Activated naive CD8-positive, alpha-beta T cell treated with anti-CD3 and anti-CD28 coated beads, Interleukin-2, amount 10 ng/mL, durations not matched to agents 7 days and 5 days (primary cell): ENCODE data around the gene SURF2. TPM values are rescaled to one million over a fixed set of nuclear protein-coding genes. Genes with fewer than 3 reads are reported as not detected.
"Not testable (repeated sequence)": the region's sequence is repeated elsewhere in the genome, so short reads cannot be mapped to it uniquely, and the experiment has no call there.

ENCODE experiments used
- ATAC-seq: fragments of 150-1000 bp; cut with Tn5 transposase; one replicate; pipeline ENCODE4 v1.10.0; 2021; ENCODE audit warnings: low read depth, moderate library complexity
- POLR2A ChIA-PET: fragments of 350-600 bp; sonication (Branson Sonifier 250); formaldehyde crosslinking; loops from one replicate; lab custom pipeline; 2021; ENCODE audit warnings: antibody characterized with exemption; lab: Charles Lee
- DNase-seq: peaks from one replicate; pipeline ENCODE4 v3.0.0; 2021
- H3K27ac Mint-ChIP-seq: one replicate; pipeline ENCODE4 v1.8.0; 2022; ENCODE audit warnings: mild to moderate bottlenecking, mixed read lengths
- H3K27me3 Mint-ChIP-seq: one replicate; pipeline ENCODE4 v1.8.0; 2022; ENCODE audit warnings: mild to moderate bottlenecking, moderate library complexity, mixed read lengths
- H3K36me3 Mint-ChIP-seq: one replicate; pipeline ENCODE4 v1.8.0; 2021; ENCODE audit warnings: mild to moderate bottlenecking, mixed read lengths
- H3K4me1 Mint-ChIP-seq: one replicate; pipeline ENCODE4 v1.8.0; 2021; ENCODE audit warnings: mixed read lengths
- H3K4me3 Mint-ChIP-seq: one replicate; pipeline ENCODE4 v1.8.0; 2022; ENCODE audit warnings: mild to moderate bottlenecking, moderate library complexity, mixed read lengths
- H3K9me3 Mint-ChIP-seq: one replicate; pipeline ENCODE4 v1.8.0; 2021; ENCODE audit warnings: mixed read lengths
- total RNA-seq, 2 experiments: library from RNA; stranded (reverse); gene quantifications; one replicate each; pipeline ENCODE4 v1.2.3, GENCODE V29; 2021

The SURF2 gene
- total RNA-seq, 2 experiments from 2014 or later, result 16.2 to 17.0 TPM

GRCh38 chr9:133367221-133367620 is 10.9 kb downstream of the SURF2 start:
- no peak for ATAC-seq
- H3K27me3 Mint-ChIP-seq, result no peaks in the 10 kb centered on the region
- peak overlapping the region; percentile 53 for H3K27ac Mint-ChIP-seq
- no peak for DNase-seq
- POLR2A ChIA-PET, result interaction anchor here (1.0 to 2.0 kb wide), 2 partner anchors 11 to 111 kb away, joined by 3 to 6 read pairs; partner anchors contain the start of genes SLC2A6, SURF1 and SURF2
- peaks cover 42% of the 10 kb centered on the region for H3K4me1 Mint-ChIP-seq
- H3K4me3 Mint-ChIP-seq, result no peak overlapping the region
- peaks cover 39% of the 10 kb centered on the region for H3K36me3 Mint-ChIP-seq
- no peaks in the 10 kb centered on the region for H3K9me3 Mint-ChIP-seq

DNA sequence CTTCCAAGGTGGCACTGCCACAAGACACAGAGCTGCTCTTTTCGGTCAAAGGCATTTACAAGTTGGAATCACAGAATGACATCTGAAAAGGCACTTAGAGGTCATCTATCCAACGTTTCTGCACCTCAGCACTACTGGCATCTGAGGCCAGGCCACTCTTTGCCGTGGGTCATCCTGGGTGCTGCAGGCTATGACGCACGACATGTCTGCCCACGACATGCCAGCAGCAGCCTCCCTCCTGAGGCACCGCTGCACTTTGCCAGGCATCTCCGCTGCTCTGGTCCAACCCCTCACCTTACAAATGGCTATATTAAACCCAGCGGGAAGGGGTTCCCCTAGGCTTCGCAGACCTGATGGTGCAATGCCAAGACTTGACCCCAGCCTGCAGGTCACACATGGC is 11.4 kb downstream of the SURF2 start:
- DNase-seq (no peak), ATAC-seq (no peak)
- Mint-ChIP-seq H3K4me1 (peaks cover 47% of the 10 kb centered on the region), H3K27ac (peak overlapping the region; percentile 93), H3K36me3 (peaks cover 43% of the 10 kb centered on the region), H3K27me3 (no peaks in the 10 kb centered on the region), H3K9me3 (no peaks in the 10 kb centered on the region), H3K4me3 (no peak overlapping the region)
- POLR2A ChIA-PET, result interaction anchor here (2.0 kb wide), 1 partner anchor 12 kb away, joined by 6 read pairs; the partner anchor contains the start of genes SURF1 and SURF2

GRCh38 chr9:133368249-133368881 is 12.0 kb downstream of the SURF2 start:
- Mint-ChIP-seq H3K4me3 (peak overlapping the region; percentile 57), H3K27me3 (no peaks in the 10 kb centered on the region), H3K4me1 (peaks cover 52% of the 10 kb centered on the region), H3K36me3 (peaks cover 43% of the 10 kb centered on the region), H3K9me3 (no peaks in the 10 kb centered on the region), H3K27ac (peak overlapping the region; percentile 93)
- no peak for ATAC-seq
- DNase-seq, result no peak
- POLR2A ChIA-PET, result no interaction called here

GRCh38 chr9:133369422-133369821 is 13.1 kb downstream of the SURF2 start:
- ATAC-seq (no peak), DNase-seq (no peak)
- no peaks in the 10 kb centered on the region for H3K9me3 Mint-ChIP-seq
- peaks cover 57% of the 10 kb centered on the region for H3K4me1 Mint-ChIP-seq
- peaks cover 39% of the 10 kb centered on the region for H3K36me3 Mint-ChIP-seq
- H3K4me3 Mint-ChIP-seq, result peak overlapping the region; percentile 82
- peak overlapping the region; percentile 93 for H3K27ac Mint-ChIP-seq
- POLR2A ChIA-PET, result interaction anchor here (6.7 to 7.1 kb wide), 2 partner anchors 13 to 20 kb away, joined by 147 to 162 read pairs; partner anchors contain the start of genes MED22, RPL7A, SURF1 and SURF2
- H3K27me3 Mint-ChIP-seq, result no peaks in the 10 kb centered on the region

- POLR2A ChIA-PET, result interaction anchor here (1.4 to 7.1 kb wide), 4 partner anchors 13 to 339 kb away, joined by 4 to 162 read pairs (median 76); partner anchors contain the start of genes GTF3C5, MED22, RPL7A and SURF1
- H3K27ac Mint-ChIP-seq, result peak overlapping the region; percentile 93
- no peaks in the 10 kb centered on the region for H3K27me3 Mint-ChIP-seq
- no peaks in the 10 kb centered on the region for H3K9me3 Mint-ChIP-seq
- no peak for ATAC-seq
- H3K36me3 Mint-ChIP-seq, result peaks cover 40% of the 10 kb centered on the region
- H3K4me1 Mint-ChIP-seq, result peaks cover 59% of the 10 kb centered on the region
- no peak for DNase-seq
- peak overlapping the region; percentile 82 for H3K4me3 Mint-ChIP-seq
Measured at GRCh38 chr9:133369933-133370332, 13.6 kb downstream of the SURF2 start.

DNA sequence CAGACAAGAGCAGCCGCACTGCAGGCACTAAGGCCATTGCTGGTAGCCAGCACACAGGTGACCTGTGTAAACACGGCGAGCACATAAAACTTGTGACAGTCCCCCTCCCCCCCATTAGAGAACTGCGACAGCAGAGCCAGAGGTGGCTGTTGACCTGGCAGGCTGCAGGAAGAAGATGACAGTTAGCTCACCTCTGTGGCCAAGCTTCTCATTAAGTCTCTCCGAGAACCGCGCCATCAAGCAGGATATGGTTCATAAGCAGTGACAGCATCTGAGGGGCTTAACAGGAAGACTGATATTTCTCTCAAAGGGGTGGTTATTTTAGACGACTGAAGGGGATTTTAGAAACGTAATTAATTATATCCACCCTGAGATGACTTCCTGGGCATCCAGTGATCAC is 14.3 kb downstream of the SURF2 start:
- peaks cover 55% of the 10 kb centered on the region for H3K4me1 Mint-ChIP-seq
- no peaks in the 10 kb centered on the region for H3K27me3 Mint-ChIP-seq
- H3K4me3 Mint-ChIP-seq, result peak overlapping the region; percentile 82
- DNase-seq (peak; percentile 56), ATAC-seq (peak; percentile 73)
- POLR2A ChIA-PET, result interaction anchor here (0.6 to 7.1 kb wide), 10 partner anchors 8 to 340 kb away, joined by 3 to 162 read pairs (median 6); partner anchors contain the start of genes CACFD1, GTF3C5, MED22 and REXO4
- H3K36me3 Mint-ChIP-seq, result peaks cover 42% of the 10 kb centered on the region
- H3K27ac Mint-ChIP-seq, result peak overlapping the region; percentile 93
- H3K9me3 Mint-ChIP-seq, result no peaks in the 10 kb centered on the region

DNA sequence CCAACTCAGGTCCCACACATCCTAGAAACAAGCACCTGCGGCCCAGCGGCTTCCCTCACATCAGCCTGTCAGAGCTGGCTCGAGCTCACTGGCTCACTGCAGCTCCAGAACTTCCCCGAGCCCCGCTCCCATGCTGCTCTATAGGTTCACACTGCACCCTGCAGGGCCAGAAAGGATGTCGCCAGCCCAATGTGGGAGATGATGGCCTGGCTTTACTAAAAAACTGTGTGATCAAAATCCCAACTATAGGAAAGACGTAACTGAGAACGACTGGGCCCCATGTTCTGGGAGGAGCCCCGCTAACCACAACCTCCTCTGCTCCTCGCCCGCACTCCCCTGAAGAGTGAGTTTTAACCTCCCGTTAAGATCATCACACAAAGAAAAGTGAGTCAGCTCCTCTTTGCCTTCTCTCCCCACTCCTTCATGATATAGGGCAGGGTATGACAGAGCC is 14.9 kb downstream of the SURF2 start:
- ATAC-seq, result peak; percentile 43
- Mint-ChIP-seq H3K4me1 (peaks cover 55% of the 10 kb centered on the region), H3K4me3 (peak overlapping the region; percentile 82), H3K27me3 (no peaks in the 10 kb centered on the region), H3K9me3 (no peaks in the 10 kb centered on the region), H3K36me3 (peaks cover 36% of the 10 kb centered on the region), H3K27ac (peak overlapping the region; percentile 93)
- POLR2A ChIA-PET, result interaction anchor here (0.6 to 7.1 kb wide), 10 partner anchors 9 to 341 kb away, joined by 3 to 162 read pairs (median 6); partner anchors contain the start of genes CACFD1, GTF3C5, MED22 and REXO4
- peak; percentile 70 for DNase-seq

- peaks cover 36% of the 10 kb centered on the region for H3K36me3 Mint-ChIP-seq
- POLR2A ChIA-PET, result interaction anchor here (0.6 to 7.1 kb wide), 3 partner anchors 15 to 36 kb away, joined by 3 to 162 read pairs (median 147); partner anchors contain the start of genes MED22, RPL7A, SURF1 and SURF2
- H3K4me3 Mint-ChIP-seq, result peak overlapping the region; percentile 82
- H3K9me3 Mint-ChIP-seq, result no peaks in the 10 kb centered on the region
- H3K4me1 Mint-ChIP-seq, result peaks cover 57% of the 10 kb centered on the region
- DNase-seq (no peak), ATAC-seq (no peak)
- peak overlapping the region; percentile 93 for H3K27ac Mint-ChIP-seq
- no peaks in the 10 kb centered on the region for H3K27me3 Mint-ChIP-seq
Measured at GRCh38 chr9:133372144-133372543, 15.8 kb downstream of the SURF2 start.

DNA sequence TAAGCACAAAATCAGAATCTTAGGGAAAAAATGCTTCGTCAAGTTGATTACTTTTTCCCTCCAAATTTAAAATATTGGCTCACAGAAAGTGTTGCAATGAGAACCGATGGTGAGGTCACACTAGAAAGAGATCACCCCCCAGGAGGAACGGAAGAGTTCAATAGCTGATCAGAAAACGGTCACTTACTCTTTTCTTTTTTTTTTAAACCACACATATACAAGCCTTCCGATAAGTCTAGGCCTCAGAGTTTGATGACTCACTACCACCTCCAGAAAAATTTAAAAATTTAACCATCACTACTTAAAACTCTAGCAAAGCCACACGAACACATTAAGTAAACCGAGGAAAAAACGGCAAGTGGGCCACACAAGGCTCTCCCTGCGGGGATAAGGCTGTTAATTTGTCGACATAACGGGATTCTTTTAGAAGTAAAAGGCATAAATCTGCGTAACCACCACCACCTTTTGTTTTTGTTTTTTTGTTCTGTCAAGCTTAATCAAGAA is 18.3 kb downstream of the SURF2 start:
- Mint-ChIP-seq H3K9me3 (no peaks in the 10 kb centered on the region), H3K36me3 (peaks cover 24% of the 10 kb centered on the region), H3K27me3 (peaks cover 3% of the 10 kb centered on the region), H3K27ac (peak overlapping the region; percentile 99), H3K4me3 (peak overlapping the region; percentile 95), H3K4me1 (peaks cover 54% of the 10 kb centered on the region)
- ATAC-seq, result peak; percentile 16
- no peak for DNase-seq
- POLR2A ChIA-PET, result interaction anchor here (0.7 to 7.1 kb wide), 11 partner anchors 10 to 111 kb away, joined by 3 to 162 read pairs (median 7); partner anchors contain the start of genes MED22, REXO4, RPL7A and SURF1

DNA sequence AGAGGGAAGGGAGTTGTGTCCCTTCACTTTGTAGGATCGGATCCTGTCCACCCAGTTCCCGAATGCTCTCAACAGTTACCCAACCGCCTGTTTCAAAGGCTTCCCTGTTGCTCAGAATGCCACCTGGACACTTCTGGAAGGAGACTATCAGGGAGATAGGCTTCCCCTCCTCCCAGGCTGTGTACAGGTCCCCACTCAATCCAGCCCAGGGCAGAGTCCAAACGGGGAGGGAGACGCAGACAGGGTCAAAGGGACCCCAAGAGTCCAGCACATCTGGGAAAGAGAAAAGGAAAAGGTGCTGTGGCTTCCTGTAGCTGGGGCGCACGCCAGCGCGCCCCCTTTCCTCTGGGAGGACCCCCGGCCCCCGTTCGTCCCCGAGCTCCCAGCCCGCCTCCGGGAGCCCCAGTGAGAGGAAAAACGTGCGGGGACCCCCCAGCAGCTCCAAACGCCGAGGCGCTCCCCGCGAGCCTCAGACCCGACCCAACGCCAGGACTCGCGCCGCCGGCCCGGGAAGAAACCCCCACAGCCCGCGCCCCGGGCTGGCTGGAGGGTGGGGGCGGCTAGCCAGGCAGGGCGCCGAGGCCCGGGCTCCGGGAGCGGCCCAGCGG is 18.9 kb downstream of the SURF2 start:
- DNase-seq (no peak), ATAC-seq (peak; percentile 3)
- H3K36me3 Mint-ChIP-seq, result peaks cover 20% of the 10 kb centered on the region
- no peaks in the 10 kb centered on the region for H3K9me3 Mint-ChIP-seq
- H3K4me3 Mint-ChIP-seq, result peak overlapping the region; percentile 95
- H3K27ac Mint-ChIP-seq, result peak overlapping the region; percentile 99
- POLR2A ChIA-PET, result interaction anchor here (0.9 to 7.1 kb wide), 9 partner anchors 11 to 42 kb away, joined by 3 to 162 read pairs (median 7); partner anchors contain the start of genes MED22, REXO4, RPL7A and SURF1
- peaks cover 3% of the 10 kb centered on the region for H3K27me3 Mint-ChIP-seq
- peaks cover 49% of the 10 kb centered on the region for H3K4me1 Mint-ChIP-seq

- H3K9me3 Mint-ChIP-seq, result no peaks in the 10 kb centered on the region
- peaks cover 17% of the 10 kb centered on the region for H3K36me3 Mint-ChIP-seq
- POLR2A ChIA-PET, result interaction anchor here (1.2 to 7.1 kb wide), 9 partner anchors 12 to 41 kb away, joined by 3 to 162 read pairs (median 8); partner anchors contain the start of genes MED22, RPL7A, SURF1 and SURF2
Measured at GRCh38 chr9:133375724-133376654, 19.6 kb downstream of the SURF2 start, which contains the start of the genes STKLD1 and SURF4. TSS of gene STKLD1 (plus strand) at chr9:133376366. CDS start at chr9:133376474, 108 bp downstream. TSS of gene SURF4 (minus strand) at chr9:133376060. CDS start at chr9:133375969, 91 bp downstream.

DNA sequence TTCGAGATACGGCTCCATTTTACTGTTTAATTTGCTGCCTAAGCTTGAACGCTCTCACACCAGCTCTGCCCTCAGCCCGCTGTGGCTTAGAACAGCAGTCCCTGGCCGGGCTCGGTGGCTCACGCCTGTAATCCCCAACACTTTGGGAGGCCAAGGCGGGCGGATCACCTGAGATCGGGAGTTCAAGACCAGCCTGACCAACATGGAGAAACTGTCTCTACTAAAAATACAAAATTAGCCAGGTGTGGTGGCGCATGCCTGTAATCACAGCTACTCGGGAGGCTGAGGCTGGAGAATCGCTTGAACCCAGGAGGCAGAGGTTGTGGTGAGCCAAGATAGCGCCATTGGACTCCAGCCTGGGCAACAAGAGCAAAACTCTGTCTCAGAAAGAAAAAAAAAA is 20.9 kb downstream of the SURF2 start:
- ATAC-seq, DNase-seq, H3K9me3 Mint-ChIP-seq, H3K27me3 Mint-ChIP-seq, H3K27ac Mint-ChIP-seq: not testable (repeated sequence)
- Mint-ChIP-seq H3K4me3 (peak overlapping the region; percentile 61), H3K4me1 (peaks cover 31% of the 10 kb centered on the region), H3K36me3 (peaks cover 14% of the 10 kb centered on the region)
- POLR2A ChIA-PET, result interaction anchor here (1.2 to 1.4 kb wide), 4 partner anchors 21 to 42 kb away, joined by 3 to 10 read pairs (median 6); partner anchors contain the start of genes MED22, RPL7A, SURF1 and SURF2

More at GRCh38 chr9:133375724-133376654, 19.6 kb downstream of the SURF2 start, which contains the start of the genes STKLD1 and SURF4:
- Mint-ChIP-seq H3K27me3 (peaks cover 3% of the 10 kb centered on the region), H3K4me1 (peaks cover 41% of the 10 kb centered on the region), H3K27ac (peak within 1 kb of the TSS; percentile 99), H3K4me3 (peak within 1 kb of the TSS; percentile 95)
- peak; percentile 99 for DNase-seq
- peak; percentile 78 for ATAC-seq
